GM10248 (cell line): ENCODE results near the gene OGN.

Experiments
- CTCF ChIA-PET: fragments of 300-600 bp; sonication (Branson Sonifier 250); formaldehyde crosslinking; extraction: SDS; loops from one replicate; lab custom pipeline; 2021; ENCODE audit warnings: antibody characterized with exemption; lab: Yijun Ruan, JAX
- POLR2A ChIA-PET: fragments of 350-650 bp; sonication (Branson Sonifier 250); formaldehyde crosslinking; extraction: SDS; loops from one replicate; lab custom pipeline; 2020; ENCODE audit warnings: antibody characterized with exemption; lab: Yijun Ruan, JAX
- DNase-seq: peaks from one replicate; pipeline ENCODE4 v3.0.0; 2012; ENCODE audit errors: extremely low spot score
- TF ChIP-seq, protein P1 (sequence below): IDR thresholded peaks from 2 replicates; pipeline ENCODE4 v1.5.1; 2012; ENCODE audit warnings: mild to moderate bottlenecking, low read depth; ENCODE audit errors: extremely low read depth, missing control alignments, control extremely low read depth

OGN gene

GRCh38 chr9:92404042-92404836 lies at the start of gene OGN:
TSS of gene OGN (minus strand) at chr9:92404578. CDS start at chr9:92403407, 1,171 bp downstream.
- POLR2A ChIA-PET = no interaction called here
- DNase-seq = no peak
- CTCF ChIA-PET = interaction anchor here (2.1 kb wide), 1 partner anchor 15 kb away, joined by 6 read pairs; no protein-coding TSS in a partner anchor
- TF ChIP-seq, protein P1, sequence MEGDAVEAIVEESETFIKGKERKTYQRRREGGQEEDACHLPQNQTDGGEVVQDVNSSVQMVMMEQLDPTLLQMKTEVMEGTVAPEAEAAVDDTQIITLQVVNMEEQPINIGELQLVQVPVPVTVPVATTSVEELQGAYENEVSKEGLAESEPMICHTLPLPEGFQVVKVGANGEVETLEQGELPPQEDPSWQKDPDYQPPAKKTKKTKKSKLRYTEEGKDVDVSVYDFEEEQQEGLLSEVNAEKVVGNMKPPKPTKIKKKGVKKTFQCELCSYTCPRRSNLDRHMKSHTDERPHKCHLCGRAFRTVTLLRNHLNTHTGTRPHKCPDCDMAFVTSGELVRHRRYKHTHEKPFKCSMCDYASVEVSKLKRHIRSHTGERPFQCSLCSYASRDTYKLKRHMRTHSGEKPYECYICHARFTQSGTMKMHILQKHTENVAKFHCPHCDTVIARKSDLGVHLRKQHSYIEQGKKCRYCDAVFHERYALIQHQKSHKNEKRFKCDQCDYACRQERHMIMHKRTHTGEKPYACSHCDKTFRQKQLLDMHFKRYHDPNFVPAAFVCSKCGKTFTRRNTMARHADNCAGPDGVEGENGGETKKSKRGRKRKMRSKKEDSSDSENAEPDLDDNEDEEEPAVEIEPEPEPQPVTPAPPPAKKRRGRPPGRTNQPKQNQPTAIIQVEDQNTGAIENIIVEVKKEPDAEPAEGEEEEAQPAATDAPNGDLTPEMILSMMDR = no peak

DNA sequence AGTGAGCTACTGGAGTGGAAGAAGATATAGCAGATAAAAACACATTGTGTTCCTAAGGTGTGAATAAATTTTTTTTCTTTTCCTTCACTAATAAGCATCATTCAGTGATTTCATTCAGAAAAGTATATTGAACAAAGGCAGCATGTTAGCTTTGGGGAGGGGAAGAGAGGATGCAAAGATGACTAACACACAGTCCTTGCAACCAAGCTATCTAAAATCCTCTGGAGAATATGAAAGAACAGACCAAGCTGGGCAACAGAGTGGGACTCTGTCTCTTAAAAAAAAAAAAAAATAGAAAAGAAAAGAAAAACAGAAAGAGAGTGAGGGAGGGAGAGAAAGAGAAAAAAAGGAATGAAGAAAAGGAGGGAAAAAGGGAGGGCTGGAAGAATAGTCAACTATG lies 42.2 kb upstream of the OGN start:
- TF ChIP-seq, protein P1 = no peak
- no peak for DNase-seq
- CTCF ChIA-PET = interaction anchor here (1.1 to 2.3 kb wide), 2 partner anchors 20 to 306 kb away, joined by 3 to 10 read pairs; no protein-coding TSS in a partner anchor
- POLR2A ChIA-PET = no interaction called here

GRCh38 chr9:92444841-92445240 lies 40.5 kb upstream of the OGN start:
- POLR2A ChIA-PET = no interaction called here
- DNase-seq = no peak
- CTCF ChIA-PET = interaction anchor here (1.2 to 2.3 kb wide), 2 partner anchors 305 to 307 kb away, joined by 3 to 10 read pairs; no protein-coding TSS in a partner anchor
- TF ChIP-seq, protein P1 = no peak

DNA sequence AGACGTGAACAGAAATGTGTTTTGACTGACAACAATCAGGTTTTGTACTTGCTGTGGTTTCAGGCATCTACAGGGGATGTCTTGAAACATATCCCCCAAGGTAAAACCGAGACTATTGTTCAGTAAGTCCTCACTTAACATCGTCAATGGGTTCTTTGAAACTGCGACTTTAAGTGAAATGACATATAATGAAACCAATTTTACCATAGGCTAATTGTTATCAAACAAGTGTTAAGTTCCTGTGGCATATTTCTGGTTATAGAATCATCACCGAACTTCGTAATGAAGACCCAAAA lies 36.3 kb upstream of the OGN start:
- ChIA-PET POLR2A (no interaction called here), CTCF (interaction anchor here (0.7 to 3.9 kb wide), 7 partner anchors 9 to 301 kb away, joined by 3 to 33 read pairs (median 3); no protein-coding TSS in a partner anchor)
- TF ChIP-seq, protein P1 = no peak
- DNase-seq = peak; percentile 13

DNA sequence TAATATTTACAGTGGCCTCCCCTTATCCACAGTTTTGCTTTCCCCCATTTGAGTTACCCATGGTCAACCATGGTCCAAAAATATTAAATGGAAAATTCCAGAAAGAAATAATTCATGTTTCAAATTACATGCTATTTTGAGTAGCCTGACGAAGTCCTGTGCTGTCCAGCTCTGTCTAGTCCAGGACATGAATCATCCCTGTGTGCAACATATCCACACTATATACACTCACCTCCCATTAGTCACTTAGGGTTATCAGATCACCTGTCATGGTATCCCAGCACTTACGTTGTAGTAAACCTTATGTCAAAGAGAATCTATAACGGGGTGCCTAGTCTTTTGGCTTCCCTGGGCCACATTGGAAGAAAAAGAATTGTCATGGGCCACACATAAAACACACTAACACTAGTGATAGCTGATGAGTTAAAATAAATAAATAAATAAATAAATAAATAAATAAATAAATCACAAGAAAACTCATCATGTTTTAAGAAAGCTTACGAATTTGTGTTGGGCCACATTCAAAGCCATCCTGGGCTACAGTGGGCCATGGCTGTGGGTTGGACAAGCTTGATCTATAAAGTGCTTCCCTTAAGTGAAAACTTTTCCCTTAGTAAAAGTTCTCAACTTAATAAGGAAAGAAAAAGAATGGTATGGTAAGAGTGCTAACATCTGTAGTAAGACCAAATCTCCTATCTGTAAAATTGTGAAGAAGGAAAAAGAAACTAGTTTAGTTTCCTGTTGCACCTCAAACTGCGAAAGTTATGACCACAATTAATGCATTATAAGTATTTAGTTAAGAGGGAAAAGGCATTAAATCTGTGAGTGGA lies 35.8 kb upstream of the OGN start:
- TF ChIP-seq, protein P1 = no peak
- ChIA-PET POLR2A (no interaction called here), CTCF (interaction anchor here (0.7 to 3.9 kb wide), 7 partner anchors 10 to 301 kb away, joined by 3 to 33 read pairs (median 3); no protein-coding TSS in a partner anchor)
- DNase-seq = no peak

DNA sequence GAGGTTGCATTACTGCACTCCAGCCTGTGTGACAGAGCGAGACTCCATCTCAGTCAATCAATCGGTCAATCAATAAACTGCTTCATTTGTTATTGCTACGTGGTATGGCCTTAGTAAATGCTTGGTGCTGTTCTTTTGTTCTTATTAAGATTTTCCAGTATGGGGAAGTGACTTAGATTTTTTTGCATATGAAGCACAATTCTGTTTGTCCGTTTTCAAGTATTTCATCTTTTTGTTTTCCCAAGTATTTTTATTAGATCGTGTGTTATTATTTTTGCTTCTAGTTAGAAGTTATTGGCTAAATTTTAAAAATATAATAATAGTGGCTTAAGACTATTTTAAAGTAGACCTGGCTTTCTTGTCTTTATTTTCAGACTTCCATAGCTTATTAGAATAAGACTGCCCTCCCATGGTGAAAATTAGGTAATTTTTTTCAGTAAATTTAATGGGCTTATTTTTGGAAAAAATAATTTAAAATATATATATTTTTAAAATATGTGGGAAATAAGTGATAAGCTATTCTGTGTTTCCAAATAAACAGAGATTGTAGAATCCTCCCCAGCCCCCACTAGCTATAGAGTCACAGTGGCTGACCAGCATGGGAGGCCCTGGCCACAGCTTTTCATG lies 34.6 kb upstream of the OGN start:
- TF ChIP-seq, protein P1 = no peak
- DNase-seq = no peak
- CTCF ChIA-PET = interaction anchor here (0.8 to 3.9 kb wide), 5 partner anchors 12 to 304 kb away, joined by 3 to 33 read pairs (median 3); no protein-coding TSS in a partner anchor
- POLR2A ChIA-PET = no interaction called here
